HepG2 (cell line): ENCODE measurements around the gene GFER. TPM values are rescaled to one million over a fixed set of nuclear protein-coding genes. Genes with fewer than 3 reads are reported as not detected.

Experiments
- ATF3 ChIP-seq: sonication (generic); formaldehyde crosslinking; IDR thresholded peaks from 2 replicates; pipeline ENCODE4 v1.4.0; 2020; ENCODE audit warnings: missing genetic modification reagents
- ATF7-NPFF ChIP-seq: sonication (generic); formaldehyde crosslinking; IDR thresholded peaks from 2 replicates; pipeline ENCODE4 v1.8.1; 2023; ENCODE audit warnings: mild to moderate bottlenecking, low read depth, missing genetic modification reagents, moderate library complexity
- BRD4 ChIP-seq: sonication (generic); formaldehyde crosslinking; IDR thresholded peaks from 2 replicates; pipeline ENCODE4 v1.4.0; 2020; ENCODE audit warnings: missing genetic modification reagents
- GATAD2A ChIP-seq: IDR thresholded peaks from 2 replicates; pipeline ENCODE4 v1.6.1; 2016
- HNF4G ChIP-seq, 2 experiments: sonication (generic) in 1 of 2; formaldehyde crosslinking in 1 of 2; IDR thresholded peaks; 2 replicates each; pipeline versions ENCODE4 v1.4.0 to v1.6.1; 2011 to 2020; ENCODE audit warnings: borderline replicate concordance in 2 of 2, low read depth in 2 of 2, mild to moderate bottlenecking in 2 of 2, low read length in 1 of 2, missing genetic modification reagents in 1 of 2, moderate library complexity in 1 of 2
- HOMEZ ChIP-seq: IDR thresholded peaks from 2 replicates; pipeline ENCODE4 v1.6.1; 2016; ENCODE audit warnings: low read depth
- JUND ChIP-seq: sonication (generic); formaldehyde crosslinking; IDR thresholded peaks from 2 replicates; pipeline ENCODE4 v1.8.0; 2022; ENCODE audit warnings: mild to moderate bottlenecking, missing genetic modification reagents
- NR1H2 ChIP-seq: sonication (generic); formaldehyde crosslinking; IDR thresholded peaks from 2 replicates; pipeline ENCODE4 v1.8.1; 2022; ENCODE audit warnings: low read depth, missing genetic modification reagents, borderline replicate concordance
- RBM22 ChIP-seq: fragments of 200-400 bp; formaldehyde crosslinking; optimal IDR thresholded peaks from 2 replicates; pipeline ENCODE3; 2017; ENCODE audit warnings: mild to moderate bottlenecking, low read length, moderate library complexity
- ZBTB26 ChIP-seq: IDR thresholded peaks from 2 replicates; pipeline ENCODE4 v1.6.1; 2016; ENCODE audit warnings: missing compliant biosample characterization, missing genetic modification reagents, borderline replicate concordance
- ZBTB37 ChIP-seq: sonication (generic); formaldehyde crosslinking; IDR thresholded peaks from 2 replicates; pipeline ENCODE4 v1.4.0; 2020; ENCODE audit warnings: mild to moderate bottlenecking, missing genetic modification reagents
- ZFYVE20 ChIP-seq: sonication (generic); formaldehyde crosslinking; IDR thresholded peaks from 2 replicates; pipeline ENCODE4 v1.8.0; 2023; ENCODE audit warnings: low read depth, mild to moderate bottlenecking, moderate library complexity, missing genetic modification reagents, borderline replicate concordance
- ZKSCAN8 ChIP-seq: IDR thresholded peaks from 2 replicates; pipeline ENCODE4 v1.6.1; 2016; ENCODE audit warnings: borderline replicate concordance, missing genetic modification reagents, missing compliant biosample characterization
- ZNF121 ChIP-seq: sonication (generic); formaldehyde crosslinking; IDR thresholded peaks from 2 replicates; pipeline ENCODE4 v1.5.0; 2020; ENCODE audit warnings: mild to moderate bottlenecking, missing genetic modification reagents
- ZNF136 ChIP-seq: sonication (generic); formaldehyde crosslinking; IDR thresholded peaks from 2 replicates; pipeline ENCODE4 v1.8.1; 2022; ENCODE audit warnings: low read depth, mild to moderate bottlenecking, moderate library complexity, missing genetic modification reagents
- ZNF605 ChIP-seq: sonication (generic); formaldehyde crosslinking; IDR thresholded peaks from 2 replicates; pipeline ENCODE4 v1.8.0; 2022; ENCODE audit warnings: mild to moderate bottlenecking, missing genetic modification reagents
- ZNF761 ChIP-seq: sonication (generic); formaldehyde crosslinking; conservative IDR thresholded peaks from 2 replicates; pipeline ENCODE4 v1.4.0; 2020; ENCODE audit warnings: mild to moderate bottlenecking, missing genetic modification reagents
- polyA plus RNA-seq, 8 experiments: library from polyadenylated mRNA; depleted of rRNA in 3 of 8; stranded (reverse) in 7 of 8; unstranded in 1 of 8; fragments of >200 nt; fragmentation: Illumina TruSeq in 4 of 8; extraction: Trizol in 4 of 8; gene quantifications; 2 replicates each; pipeline versions ENCODE4 v1.2.1 to v1.2.3, GENCODE V29; 2011 to 2016; ENCODE audit warnings: low read depth in 4 of 8, missing spikeins in 1 of 8, mixed read lengths in 1 of 8; ENCODE audit not compliant: insufficient read depth in 1 of 8
- total RNA-seq, 5 experiments: library from RNA; depleted of rRNA; stranded (reverse); fragments of >200 nt; fragmentation: Illumina TruSeq; extraction: Trizol; gene quantifications; 2 replicates each; pipeline ENCODE4 v1.2.3, GENCODE V29; 2016; ENCODE audit warnings: low read depth in 1 of 5
- TF ChIP-seq, protein P1 (sequence below): sonication (generic); formaldehyde crosslinking; IDR thresholded peaks from 2 replicates; pipeline ENCODE4 v1.5.0; 2020; ENCODE audit warnings: mild to moderate bottlenecking, missing genetic modification reagents
- TF ChIP-seq, protein P2 (sequence below): sonication (generic); formaldehyde crosslinking; IDR thresholded peaks from 2 replicates; pipeline ENCODE4 v1.5.1; 2020; ENCODE audit warnings: missing genetic modification reagents, mild to moderate bottlenecking, borderline replicate concordance
- TF ChIP-seq, protein P3 (sequence below): sonication (generic); formaldehyde crosslinking; IDR thresholded peaks from 2 replicates; pipeline ENCODE4 v1.8.0; 2022; ENCODE audit warnings: missing genetic modification reagents, mild to moderate bottlenecking, borderline replicate concordance

The GFER gene
- total and polyA plus RNA-seq, 2 of the 13 experiments (the other 11 are each of a cell fraction or from before 2014, with no cell fraction given), result 28.6 to 71.7 TPM

GRCh38 chr16:1971796-1972489 lies 12.1 kb upstream of the GFER start, which contains the start of gene TBL3 (continued):
- TF ChIP-seq ZNF761 (CRISPR knock-in tag), result peak; percentile 60; the same call in 1 of the 2 replicates
- TF ChIP-seq, protein P1, sequence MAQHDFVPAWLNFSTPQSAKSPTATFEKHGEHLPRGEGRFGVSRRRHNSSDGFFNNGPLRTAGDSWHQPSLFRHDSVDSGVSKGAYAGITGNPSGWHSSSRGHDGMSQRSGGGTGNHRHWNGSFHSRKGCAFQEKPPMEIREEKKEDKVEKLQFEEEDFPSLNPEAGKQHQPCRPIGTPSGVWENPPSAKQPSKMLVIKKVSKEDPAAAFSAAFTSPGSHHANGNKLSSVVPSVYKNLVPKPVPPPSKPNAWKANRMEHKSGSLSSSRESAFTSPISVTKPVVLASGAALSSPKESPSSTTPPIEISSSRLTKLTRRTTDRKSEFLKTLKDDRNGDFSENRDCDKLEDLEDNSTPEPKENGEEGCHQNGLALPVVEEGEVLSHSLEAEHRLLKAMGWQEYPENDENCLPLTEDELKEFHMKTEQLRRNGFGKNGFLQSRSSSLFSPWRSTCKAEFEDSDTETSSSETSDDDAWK (CRISPR knock-in tag), result no peak
- TF ChIP-seq ZNF136 (CRISPR knock-in tag), result 0 out of 2 replicates have a peak, but pooled peaks have one; percentile 48
- TF ChIP-seq GATAD2A (CRISPR knock-in tag), result peak; percentile 74
- no peak; the same call in 1 of the 2 replicates for TF ChIP-seq NR1H2 (CRISPR knock-in tag)
- TF ChIP-seq ZKSCAN8 (CRISPR knock-in tag), result peak; percentile 98
- peak; percentile 68; the same call in 1 of the 2 replicates for TF ChIP-seq ZBTB26 (CRISPR knock-in tag)
- TF ChIP-seq ZFYVE20 (CRISPR knock-in tag), result peak; percentile 59; the same call in 1 of the 2 replicates
- TF ChIP-seq ATF3 (CRISPR knock-in tag), result peak; percentile 65
- no peak for TF ChIP-seq RBM22
- TF ChIP-seq, protein P2, sequence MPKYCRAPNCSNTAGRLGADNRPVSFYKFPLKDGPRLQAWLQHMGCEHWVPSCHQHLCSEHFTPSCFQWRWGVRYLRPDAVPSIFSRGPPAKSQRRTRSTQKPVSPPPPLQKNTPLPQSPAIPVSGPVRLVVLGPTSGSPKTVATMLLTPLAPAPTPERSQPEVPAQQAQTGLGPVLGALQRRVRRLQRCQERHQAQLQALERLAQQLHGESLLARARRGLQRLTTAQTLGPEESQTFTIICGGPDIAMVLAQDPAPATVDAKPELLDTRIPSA (CRISPR knock-in tag), result no peak; the same call in 1 of the 2 replicates
- TF ChIP-seq ZNF121 (CRISPR knock-in tag), result no peak
- peak; percentile 79 for TF ChIP-seq JUND (CRISPR knock-in tag)
- TF ChIP-seq, protein P3, sequence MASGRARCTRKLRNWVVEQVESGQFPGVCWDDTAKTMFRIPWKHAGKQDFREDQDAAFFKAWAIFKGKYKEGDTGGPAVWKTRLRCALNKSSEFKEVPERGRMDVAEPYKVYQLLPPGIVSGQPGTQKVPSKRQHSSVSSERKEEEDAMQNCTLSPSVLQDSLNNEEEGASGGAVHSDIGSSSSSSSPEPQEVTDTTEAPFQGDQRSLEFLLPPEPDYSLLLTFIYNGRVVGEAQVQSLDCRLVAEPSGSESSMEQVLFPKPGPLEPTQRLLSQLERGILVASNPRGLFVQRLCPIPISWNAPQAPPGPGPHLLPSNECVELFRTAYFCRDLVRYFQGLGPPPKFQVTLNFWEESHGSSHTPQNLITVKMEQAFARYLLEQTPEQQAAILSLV, result peak; percentile 85; the same call in 1 of the 2 replicates
- TF ChIP-seq HOMEZ (CRISPR knock-in tag), result peak; percentile 63; the same call in 1 of the 2 replicates
- no peak for TF ChIP-seq ZBTB37 (CRISPR knock-in tag)
- peak; percentile 79 for TF ChIP-seq ATF7-NPFF (CRISPR knock-in tag)
- TF ChIP-seq HNF4G (IDR thresholded peaks at IDR 0.05; ENCODE audit: borderline replicate concordance, low read depth, low read length), result no peak
- TF ChIP-seq HNF4G (CRISPR knock-in tag; IDR thresholded peaks at IDR 0.05; ENCODE audit: borderline replicate concordance, low read depth), result peak; percentile 36; the same call in 1 of the 2 replicates
- TF ChIP-seq BRD4 (CRISPR knock-in tag), result peak; percentile 85
- TF ChIP-seq ZNF605, result peak; percentile 73; the same call in 1 of the 2 replicates
